HepG2 (cell line): Measurements from ENCODE around the gene OSGEPL1.

Experiments
- ATF2 ChIP-seq: sonication (generic); formaldehyde crosslinking; IDR thresholded peaks from 2 replicates; pipeline ENCODE4 v1.4.0; 2020; ENCODE audit warnings: missing genetic modification reagents
- BCLAF1 ChIP-seq: fragments of 450-650 bp; IDR thresholded peaks from 2 replicates; pipeline ENCODE4 v1.6.1; 2017; ENCODE audit warnings: mild to moderate bottlenecking
- MIXL1 ChIP-seq: IDR thresholded peaks from 2 replicates; pipeline ENCODE4 v1.6.1; 2016
- POLR2A ChIP-seq, 2 experiments: IDR thresholded peaks; 2 replicates each; pipeline ENCODE4 v1.6.1; 2011; ENCODE audit warnings: low read depth in 2 of 2, low read length in 2 of 2, mild to moderate bottlenecking in 1 of 2, moderate library complexity in 1 of 2; ENCODE audit not compliant: insufficient read depth in 1 of 2
- SKI ChIP-seq: fragments of 450-650 bp; IDR thresholded peaks from one replicate; pipeline ENCODE4 v1.6.1; 2018; ENCODE audit warnings: mild to moderate bottlenecking; ENCODE audit not compliant: partially characterized antibody
- SP4 ChIP-seq: sonication (generic); formaldehyde crosslinking; IDR thresholded peaks from 2 replicates; pipeline ENCODE4 v1.8.1; 2023; ENCODE audit warnings: mild to moderate bottlenecking, missing genetic modification reagents
- TCF7L2 ChIP-seq: IDR thresholded peaks from 2 replicates; pipeline ENCODE4 v1.6.1; 2011; ENCODE audit warnings: mild to moderate bottlenecking, low read depth, low read length, moderate library complexity
- ZNF550 ChIP-seq: sonication (generic); formaldehyde crosslinking; IDR thresholded peaks from 2 replicates; pipeline ENCODE4 v1.4.0; 2020; ENCODE audit warnings: mild to moderate bottlenecking, missing genetic modification reagents, borderline replicate concordance

- TF ChIP-seq ATF2 (CRISPR knock-in tag) (no peak), BCLAF1 (no peak), ZNF550 (no peak), TCF7L2 (no peak), SKI (no peak), MIXL1 (CRISPR knock-in tag) (no peak), SP4 (CRISPR knock-in tag) (no peak), POLR2A (IDR thresholded peaks at IDR 0.05; ENCODE audit: insufficient read depth in 1 of 2, low read depth in 2 of 2, low read length in 2 of 2) (no peak)
Observed at GRCh38 chr2:189770590-189771322, 8.2 kb upstream of the OSGEPL1 start.
